GM12892 (cell line): ENCODE measurements around the gene PPP1R37.
"Not testable (repeated sequence)": the region's sequence is repeated elsewhere in the genome, so short reads cannot be mapped to it uniquely, and the experiment has no call there.

Experiments used
- DNase-seq: peaks from one replicate; pipeline ENCODE4 v3.0.0; 2011; ENCODE audit not compliant: insufficient read length
- FAIRE-seq: peaks from 2 replicates; lab custom pipeline; 2011; peaks lifted over from hg19 to GRCh38; lab: Jason Lieb, UNC
- POLR2A ChIP-seq: IDR thresholded peaks from 2 replicates; pipeline ENCODE4 v1.6.1; 2011; ENCODE audit warnings: low read depth, low read length, control low read depth
- POLR2AphosphoS5 ChIP-seq: IDR thresholded peaks from 2 replicates; pipeline ENCODE4 v1.6.1; 2011; ENCODE audit warnings: low read depth, low read length, control low read depth
- TAF1 ChIP-seq: IDR thresholded peaks from 2 replicates; pipeline ENCODE4 v1.6.1; 2011; ENCODE audit warnings: low read depth, mild to moderate bottlenecking, control low read depth, low read length, borderline replicate concordance

Gene PPP1R37

DNA sequence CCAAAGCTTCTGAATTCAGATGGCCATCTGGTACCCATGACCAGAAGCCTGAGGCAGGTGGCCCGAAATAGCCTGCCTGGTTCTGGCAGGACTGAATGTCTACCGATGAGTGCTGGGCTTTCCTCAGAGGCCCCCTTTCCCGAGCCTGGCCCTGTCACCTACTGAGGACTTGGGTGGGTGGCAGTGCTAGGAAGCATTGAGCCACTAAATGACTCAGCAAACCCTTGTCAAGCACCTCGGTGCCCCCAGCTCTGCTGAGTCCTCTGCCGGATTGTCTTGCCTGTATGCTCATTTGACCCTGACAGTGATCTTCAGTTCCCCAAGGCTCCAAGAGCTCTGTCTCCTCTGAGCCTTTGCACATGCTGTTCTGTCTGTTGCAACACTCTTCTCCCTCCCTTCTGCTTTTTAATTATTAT is 17.9 kb downstream of the PPP1R37 start:
- no peak for DNase-seq
- peak; percentile 44 for FAIRE-seq
- TF ChIP-seq TAF1 = no peak

DNA sequence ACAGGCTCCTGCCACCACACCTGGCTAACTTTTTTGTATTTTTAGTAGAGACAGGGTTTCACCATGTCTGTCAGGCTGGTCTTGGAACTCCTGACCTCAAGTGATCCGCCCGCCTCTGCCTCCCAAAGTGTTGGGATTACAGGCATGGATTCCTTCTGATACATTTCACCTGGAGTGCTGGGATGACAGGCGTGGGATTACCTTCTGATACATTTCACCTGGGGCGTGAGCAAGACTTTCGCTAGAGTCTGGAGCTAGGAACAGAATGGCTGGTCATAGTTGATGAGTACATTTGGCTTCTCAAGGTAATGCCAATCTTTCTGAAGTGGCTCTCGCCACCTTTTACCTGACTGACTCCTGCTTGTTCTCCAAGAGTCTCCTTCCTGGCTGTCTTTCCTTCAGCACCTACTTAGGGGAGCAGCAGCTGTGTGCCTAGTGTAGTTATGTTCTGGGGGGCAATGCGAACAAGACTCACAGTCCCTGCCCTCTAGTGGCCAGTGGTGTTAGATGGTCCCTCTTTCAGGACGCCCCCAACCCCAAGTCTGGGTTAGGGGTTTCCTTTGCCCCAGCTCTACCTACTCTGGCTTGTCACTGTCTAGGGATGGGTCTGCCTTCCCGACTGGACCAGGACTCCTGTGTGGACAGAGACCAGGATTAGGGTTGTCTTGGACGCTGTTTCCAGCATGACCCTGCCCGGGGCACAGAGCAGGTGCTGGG is 19.3 kb downstream of the PPP1R37 start:
- no peak for FAIRE-seq

DNA sequence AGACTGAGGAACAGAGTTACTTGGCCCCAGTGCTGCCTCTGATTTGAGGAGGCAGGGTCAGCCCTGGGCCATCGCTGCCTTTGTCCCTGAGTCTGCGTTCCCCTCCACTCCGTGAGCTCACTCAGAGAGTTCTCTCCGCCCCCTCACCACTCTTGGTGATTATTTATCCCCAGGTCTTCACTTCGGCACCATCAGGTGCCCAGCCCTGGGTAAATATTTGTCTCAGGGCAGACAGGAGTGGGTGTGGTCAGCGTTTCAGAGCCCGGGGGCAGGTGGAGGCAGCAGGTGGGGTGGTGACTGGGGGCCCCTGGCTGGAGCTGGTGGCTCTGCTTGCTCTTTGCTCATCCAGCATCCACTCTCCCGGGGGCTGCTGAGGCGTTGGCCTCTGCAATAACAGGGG is 20.6 kb downstream of the PPP1R37 start:
- no peak for TF ChIP-seq POLR2A
- no peak for TF ChIP-seq POLR2AphosphoS5
- TF ChIP-seq TAF1 = no peak
- FAIRE-seq (no peak), DNase-seq (no peak)

More for the DNA sequence above, 19.3 kb downstream of the PPP1R37 start:
- DNase-seq = no peak
- TF ChIP-seq POLR2A = no peak
- no peak for TF ChIP-seq POLR2AphosphoS5
- no peak for TF ChIP-seq TAF1

DNA sequence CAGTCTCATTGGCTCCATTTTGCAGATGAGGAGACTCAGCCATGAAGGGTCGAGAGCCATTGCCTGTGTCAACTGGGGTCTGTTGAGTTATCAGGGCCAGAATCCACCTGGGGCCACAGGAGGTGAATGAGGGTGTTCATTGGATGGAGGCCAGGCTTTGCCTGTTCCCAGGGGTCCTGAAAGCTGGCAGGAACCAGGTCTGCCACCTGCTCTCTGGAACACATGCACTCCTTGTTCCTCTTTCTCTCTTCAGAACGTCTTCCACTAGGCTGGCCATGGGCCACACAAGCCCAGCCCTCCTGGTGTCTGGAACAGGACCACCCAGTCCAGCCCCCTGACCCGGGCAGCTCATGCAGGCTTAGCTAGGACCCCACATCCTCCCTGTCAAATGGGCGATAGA is 21.1 kb downstream of the PPP1R37 start:
- FAIRE-seq = no peak
- no peak for DNase-seq

DNA sequence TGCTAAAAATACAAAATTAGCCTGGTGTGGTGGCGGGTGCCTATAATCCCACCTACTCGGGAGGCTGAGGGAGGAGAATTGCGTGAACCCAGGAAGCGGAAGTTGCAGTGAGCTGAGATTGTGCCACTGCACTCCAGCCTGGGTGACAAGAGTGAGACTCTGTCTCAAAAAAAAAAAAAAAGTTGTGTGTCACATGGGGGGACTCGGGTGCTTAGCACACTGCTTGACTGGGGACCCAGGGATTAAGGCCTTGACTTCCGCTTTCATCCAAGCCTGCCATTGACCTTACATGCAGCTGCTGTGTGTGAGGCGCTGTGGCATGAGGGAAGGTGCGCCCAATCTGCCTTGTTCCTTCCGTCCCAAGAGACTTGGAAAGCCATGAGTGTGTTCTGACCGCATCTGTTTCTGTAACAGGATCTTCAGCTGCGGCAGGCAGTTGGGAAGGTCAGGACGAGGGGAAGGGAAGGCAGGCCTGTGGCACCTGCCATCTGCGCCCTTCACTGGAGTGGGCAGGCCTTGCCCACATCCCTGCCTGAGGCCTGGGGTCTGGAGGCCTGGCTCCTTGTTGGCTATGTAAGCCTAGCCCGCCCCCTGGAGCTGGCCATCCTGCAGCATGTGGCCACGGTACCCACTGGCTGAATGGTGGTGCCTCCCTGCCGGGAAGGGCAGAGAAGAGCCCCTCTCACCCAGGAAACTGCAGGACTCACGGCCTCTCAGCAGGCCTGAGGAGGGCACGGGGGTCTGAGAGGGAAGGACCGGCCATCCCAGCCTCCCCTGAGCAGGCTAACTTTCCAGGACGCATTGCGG is 23.0 kb downstream of the PPP1R37 start:
- TF ChIP-seq POLR2AphosphoS5 (no peak), TAF1 (no peak), POLR2A (no peak)
- DNase-seq = no peak

More for the DNA sequence above, 21.1 kb downstream of the PPP1R37 start:
- no peak for TF ChIP-seq POLR2AphosphoS5
- no peak for TF ChIP-seq TAF1
- no peak for TF ChIP-seq POLR2A

DNA sequence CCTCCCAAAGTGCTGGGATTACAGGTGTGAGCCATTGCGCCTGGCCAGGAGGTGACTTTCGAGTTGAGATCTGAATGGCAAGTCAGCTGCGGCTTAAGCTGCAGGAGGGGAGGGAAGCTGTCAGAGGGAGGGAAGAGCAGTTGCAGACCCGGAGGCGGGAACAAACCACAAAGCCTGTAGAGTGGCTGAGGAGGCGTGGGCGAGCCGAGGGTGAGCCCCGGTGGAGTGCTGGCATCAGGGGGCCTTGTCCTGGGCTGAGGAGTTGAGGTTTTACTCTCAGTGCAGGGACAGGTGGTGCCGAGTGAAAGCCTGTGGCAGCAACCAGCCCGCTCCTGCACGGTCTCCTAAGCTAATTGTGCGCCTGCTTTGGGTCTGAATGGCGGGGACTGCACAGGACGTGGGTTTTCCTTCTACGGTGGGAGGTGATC is 24.2 kb downstream of the PPP1R37 start:
- FAIRE-seq = peak; percentile 80
- no peak for TF ChIP-seq POLR2AphosphoS5
- peak; percentile 75 for DNase-seq

More for the DNA sequence above, 23.0 kb downstream of the PPP1R37 start:
- FAIRE-seq = peak; percentile 48

DNA sequence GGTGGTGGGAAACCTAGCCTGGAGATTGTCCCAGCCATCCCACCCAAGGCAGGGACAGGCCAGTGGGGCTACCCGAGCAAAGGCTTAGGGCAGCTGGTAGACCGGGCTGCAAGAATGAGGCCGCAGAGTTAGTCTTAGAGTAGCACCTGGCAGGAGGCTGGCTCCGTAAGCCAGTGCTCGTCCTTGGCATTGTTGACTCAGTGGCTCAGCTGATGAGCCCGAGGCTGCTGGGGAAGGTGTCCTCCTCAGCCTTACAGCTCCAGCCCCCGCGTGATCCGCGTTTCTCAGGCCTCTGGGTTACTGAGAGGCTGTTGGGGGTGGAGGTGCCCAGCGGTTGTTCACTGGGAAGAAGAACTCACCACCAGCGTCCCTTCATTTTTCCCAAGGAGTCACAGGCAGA is 24.7 kb downstream of the PPP1R37 start:
- DNase-seq (no peak), FAIRE-seq (peak; percentile 24)
- TF ChIP-seq POLR2A (no peak), POLR2AphosphoS5 (no peak), TAF1 (no peak)

DNA sequence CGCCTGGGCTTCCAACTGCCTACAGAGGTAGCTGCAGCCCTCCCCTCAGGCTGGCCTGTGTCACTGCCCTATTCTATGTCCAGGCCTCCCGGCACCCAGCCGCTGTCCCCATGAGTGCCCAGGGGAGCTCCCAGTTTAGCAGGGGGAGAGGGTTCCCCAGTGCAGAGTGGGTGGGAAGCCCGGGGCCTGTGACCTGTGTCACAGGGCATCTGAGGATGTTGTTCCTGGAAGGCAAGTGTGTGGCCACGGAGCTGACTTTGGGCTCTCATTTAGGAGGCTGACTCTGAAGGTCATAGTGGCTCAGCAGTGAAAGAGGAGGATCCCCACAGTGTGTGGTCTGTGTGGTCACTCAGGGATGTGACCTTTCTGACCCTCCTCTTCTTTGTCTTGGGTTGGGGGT is 25.1 kb downstream of the PPP1R37 start:
- FAIRE-seq (peak; percentile 44), DNase-seq (no peak)
- TF ChIP-seq TAF1 (no peak), POLR2AphosphoS5 (no peak), POLR2A (no peak)

DNA sequence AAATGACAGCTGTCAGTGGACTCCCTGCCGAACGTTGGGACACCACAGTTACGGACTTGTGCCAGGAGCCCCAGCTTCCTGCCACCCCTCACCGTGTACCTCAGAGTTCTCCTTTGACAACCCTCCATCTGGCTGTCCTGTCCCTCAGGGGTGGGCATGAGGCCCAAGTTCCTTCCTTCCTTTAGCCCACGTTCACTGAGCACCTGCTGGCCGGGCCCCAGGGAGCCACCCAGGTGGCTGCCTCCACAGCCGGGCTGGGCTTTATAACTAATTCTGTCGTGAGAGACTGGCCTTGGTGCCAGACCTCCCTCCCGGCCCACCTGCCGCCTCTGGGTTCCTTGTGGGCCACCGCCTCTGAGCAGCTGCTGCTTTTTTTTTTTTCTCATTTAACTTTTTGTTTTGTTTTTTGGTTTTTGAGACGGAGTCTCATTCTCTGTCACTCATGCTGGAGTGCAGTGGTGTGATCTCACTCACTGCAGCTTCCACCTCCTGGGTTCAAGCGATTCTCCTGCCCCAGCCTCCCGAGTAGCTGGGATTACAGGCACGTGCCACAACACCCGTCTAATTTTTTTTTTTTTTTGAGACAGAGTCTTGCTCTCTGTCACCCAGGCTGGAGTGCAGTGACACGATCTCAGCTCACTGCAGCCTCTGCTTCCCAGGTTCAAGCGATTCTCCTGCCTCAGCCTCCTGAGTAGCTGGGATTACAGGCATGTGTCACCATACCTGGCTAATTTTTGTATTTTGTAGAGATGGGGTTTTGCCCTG is 25.8 kb downstream of the PPP1R37 start:
- DNase-seq = not testable (repeated sequence)
- peak; percentile 84 for FAIRE-seq

DNA sequence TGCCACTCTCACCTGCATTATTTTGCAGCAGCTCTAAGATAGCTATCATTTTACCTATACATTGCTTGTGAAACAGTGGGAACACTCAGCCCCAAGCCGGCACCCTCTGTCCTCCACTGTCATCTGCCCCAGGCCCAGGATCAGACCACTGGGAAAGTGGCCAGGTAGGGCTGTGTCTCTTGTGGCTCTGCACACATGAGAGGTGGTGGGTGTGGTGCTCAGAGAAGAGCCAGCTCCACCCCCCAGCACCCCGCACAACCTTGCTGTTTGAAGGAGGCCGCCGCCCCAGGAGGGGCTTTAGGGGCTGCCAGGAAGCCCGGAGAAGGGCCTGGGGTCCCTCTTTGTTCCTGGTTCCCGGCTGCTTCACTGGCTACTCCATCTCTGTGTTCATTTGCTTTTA is 26.6 kb downstream of the PPP1R37 start:
- DNase-seq (no peak), FAIRE-seq (no peak)
- TF ChIP-seq POLR2AphosphoS5 (no peak), POLR2A (no peak), TAF1 (no peak)

DNA sequence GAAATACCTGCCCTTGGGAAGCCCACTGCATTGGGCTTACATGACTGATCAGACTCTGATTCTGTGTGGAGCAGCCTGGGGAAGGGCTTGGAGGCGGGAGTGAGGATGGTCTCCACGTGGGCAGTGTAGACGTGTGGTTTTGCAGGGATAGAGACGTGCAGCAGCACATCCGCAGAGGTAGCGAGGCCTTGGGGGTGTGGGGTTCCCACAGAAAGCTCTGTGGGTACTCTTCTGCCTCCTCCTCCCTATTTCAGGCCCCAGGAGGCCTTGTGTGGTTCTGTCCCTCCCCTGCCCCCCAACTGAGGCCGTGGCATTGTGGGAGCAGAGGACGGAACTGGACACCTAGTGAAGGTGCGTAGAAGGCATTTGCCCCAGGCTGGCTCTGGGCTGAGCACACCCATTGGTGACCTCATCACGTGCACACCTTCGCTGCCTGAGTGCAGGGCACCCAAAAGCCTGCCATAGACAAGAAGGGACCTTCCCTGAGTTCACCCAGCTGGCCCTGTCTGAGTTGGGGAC is 28.9 kb downstream of the PPP1R37 start:
- no peak for DNase-seq
- FAIRE-seq = no peak
- TF ChIP-seq POLR2AphosphoS5 (no peak), POLR2A (no peak), TAF1 (no peak)
